A673 (cell line): ENCODE measurements around the gene PACRG. TPM values are rescaled to one million over a fixed set of nuclear protein-coding genes. Genes with fewer than 3 reads are reported as not detected.

ENCODE experiments used
- BruUV-seq: library from RNA; stranded (reverse); fragments of 400-500 nt; replicated peaks from 2 replicates; lab custom pipeline; 2021; lab: Mats Ljungman, UMichigan
- CTCF ChIA-PET: fragments of 300-600 bp; sonication (Branson Sonifier 250); formaldehyde crosslinking; loops from one replicate; lab custom pipeline; 2022; ENCODE audit warnings: antibody characterized with exemption; lab: Charles Lee
- POLR2A ChIA-PET: fragments of 300-600 bp; sonication (Branson Sonifier 250); formaldehyde crosslinking; loops from one replicate; lab custom pipeline; 2022; ENCODE audit warnings: antibody characterized with exemption; ENCODE audit not compliant: low non-redundant PET; lab: Charles Lee
- DNase-seq: peaks from one replicate; pipeline ENCODE4 v3.0.0-alpha.2; 2015; ENCODE audit warnings: low spot score
- H3K27ac ChIP-seq: fragments of 200-600 bp; sonication (generic); 2 replicates; pipeline ENCODE4 v1.5.1; 2016; ENCODE audit warnings: mixed run types, low read depth, mild to moderate bottlenecking, mixed read lengths, antibody characterized with exemption, low read length; ENCODE audit not compliant: poor library complexity, severe bottlenecking
- H3K27me3 ChIP-seq: fragments of 200-600 bp; sonication (generic); replicated peaks from 2 replicates; pipeline ENCODE4 v1.6.1; 2017; ENCODE audit warnings: mixed run types, low read depth, mild to moderate bottlenecking, mixed read lengths, antibody characterized with exemption, low read length; ENCODE audit not compliant: insufficient read depth, poor library complexity
- H3K36me3 ChIP-seq: fragments of 200-600 bp; sonication (generic); 2 replicates; pipeline ENCODE4 v1.6.1; 2016; ENCODE audit warnings: mixed run types, mild to moderate bottlenecking, mixed read lengths, antibody characterized with exemption, low read length; ENCODE audit not compliant: insufficient read depth, poor library complexity, severe bottlenecking
- H3K4me1 ChIP-seq: fragments of 200-600 bp; sonication (generic); 2 replicates; pipeline ENCODE4 v1.6.1; 2017; ENCODE audit warnings: mixed run types, mild to moderate bottlenecking, mixed read lengths, antibody characterized with exemption, low read length; ENCODE audit not compliant: insufficient read depth, poor library complexity, severe bottlenecking
- H3K4me3 ChIP-seq: fragments of 200-600 bp; sonication (generic); 2 replicates; pipeline ENCODE4 v1.5.1; 2016; ENCODE audit warnings: low read depth, mixed run types, mild to moderate bottlenecking, mixed read lengths, low read length; ENCODE audit not compliant: poor library complexity, severe bottlenecking
- H3K9me3 ChIP-seq: fragments of 200-600 bp; sonication (generic); 2 replicates; pipeline ENCODE4 v1.6.1; 2016; ENCODE audit warnings: mixed run types, low read depth, mild to moderate bottlenecking, mixed read lengths, antibody characterized with exemption, low read length; ENCODE audit not compliant: poor library complexity, severe bottlenecking
- EZH2 ChIP-seq: fragments of 200-600 bp; sonication (generic); IDR thresholded peaks from 2 replicates; pipeline ENCODE4 v1.6.1; 2017; ENCODE audit warnings: borderline replicate concordance, low read depth, mild to moderate bottlenecking, mixed read lengths, antibody characterized with exemption, low read length; ENCODE audit not compliant: poor library complexity, severe bottlenecking
- intact Hi-C: fragments of 100-400 bp; cut with micrococcal nuclease; formaldehyde crosslinking; loops from one replicate; pipeline ENCODE4 v1.10.0; 2022; ENCODE audit not compliant: unreplicated experiment
- total RNA-seq: library from RNA; stranded (reverse); gene quantifications from 2 replicates; pipeline ENCODE4 v1.2.3, GENCODE V29; 2021
- TF ChIP-seq, protein P1 (sequence below): fragments of 300-800, 200-600 bp; sonication (generic); conservative IDR thresholded peaks from 2 replicates; pipeline ENCODE4 v1.5.1; 2017; ENCODE audit warnings: low read depth, mild to moderate bottlenecking, antibody characterized with exemption, low read length, moderate library complexity, mixed read lengths

PACRG gene
- total RNA-seq, 1 experiment from 2014 or later = not detected

GRCh38 chr6:163165155-163165910, 437.6 kb downstream of the PACRG start:
- Histone ChIP-seq H3K27ac (no peak overlapping the region), H3K36me3 (no peaks in the 10 kb centered on the region), H3K4me1 (no peaks in the 10 kb centered on the region), H3K9me3 (no peaks in the 10 kb centered on the region), H3K27me3 (no peaks in the 10 kb centered on the region), H3K4me3 (no peak overlapping the region)
- no peak for DNase-seq
- BruUV-seq = no TSS peak
- no peak for TF ChIP-seq EZH2
- TF ChIP-seq, protein P1, sequence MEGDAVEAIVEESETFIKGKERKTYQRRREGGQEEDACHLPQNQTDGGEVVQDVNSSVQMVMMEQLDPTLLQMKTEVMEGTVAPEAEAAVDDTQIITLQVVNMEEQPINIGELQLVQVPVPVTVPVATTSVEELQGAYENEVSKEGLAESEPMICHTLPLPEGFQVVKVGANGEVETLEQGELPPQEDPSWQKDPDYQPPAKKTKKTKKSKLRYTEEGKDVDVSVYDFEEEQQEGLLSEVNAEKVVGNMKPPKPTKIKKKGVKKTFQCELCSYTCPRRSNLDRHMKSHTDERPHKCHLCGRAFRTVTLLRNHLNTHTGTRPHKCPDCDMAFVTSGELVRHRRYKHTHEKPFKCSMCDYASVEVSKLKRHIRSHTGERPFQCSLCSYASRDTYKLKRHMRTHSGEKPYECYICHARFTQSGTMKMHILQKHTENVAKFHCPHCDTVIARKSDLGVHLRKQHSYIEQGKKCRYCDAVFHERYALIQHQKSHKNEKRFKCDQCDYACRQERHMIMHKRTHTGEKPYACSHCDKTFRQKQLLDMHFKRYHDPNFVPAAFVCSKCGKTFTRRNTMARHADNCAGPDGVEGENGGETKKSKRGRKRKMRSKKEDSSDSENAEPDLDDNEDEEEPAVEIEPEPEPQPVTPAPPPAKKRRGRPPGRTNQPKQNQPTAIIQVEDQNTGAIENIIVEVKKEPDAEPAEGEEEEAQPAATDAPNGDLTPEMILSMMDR = no peak
- ChIA-PET CTCF (no interaction called here), POLR2A (no interaction called here)
- intact Hi-C loops = no loop called here

GRCh38 chr6:163165922-163166321, 438.1 kb downstream of the PACRG start:
- POLR2A ChIA-PET = no interaction called here
- CTCF ChIA-PET = no interaction called here
- intact Hi-C loops = no loop called here
- no peaks in the 10 kb centered on the region for H3K27me3 ChIP-seq
- H3K4me1 ChIP-seq = no peaks in the 10 kb centered on the region
- H3K9me3 ChIP-seq = no peaks in the 10 kb centered on the region
- H3K4me3 ChIP-seq = no peak overlapping the region
- no TSS peak for BruUV-seq
- no peaks in the 10 kb centered on the region for H3K36me3 ChIP-seq
- no peak overlapping the region for H3K27ac ChIP-seq
- TF ChIP-seq, protein P1 = no peak
- TF ChIP-seq EZH2 = no peak
- DNase-seq = no peak

DNA sequence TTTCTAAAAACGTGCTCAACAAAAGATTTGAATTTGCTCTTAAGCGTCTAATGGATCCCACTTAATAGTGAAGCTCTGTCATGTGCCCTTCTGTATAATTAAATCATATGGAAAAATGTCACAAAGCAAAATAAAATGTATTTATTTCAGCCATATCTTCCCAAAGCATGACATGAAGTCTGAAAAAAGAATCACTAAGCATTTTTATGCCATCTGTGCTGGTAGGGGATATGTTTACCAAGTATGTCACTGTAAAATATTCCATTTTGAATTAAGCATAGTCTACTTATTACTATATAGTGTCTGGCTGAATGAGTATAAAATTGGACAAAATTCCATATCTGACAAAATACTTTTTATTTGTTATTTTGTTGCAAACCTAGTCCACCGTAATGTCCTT, 438.7 kb downstream of the PACRG start:
- no peaks in the 10 kb centered on the region for H3K4me1 ChIP-seq
- H3K27ac ChIP-seq = no peak overlapping the region
- TF ChIP-seq, protein P1 = no peak
- TF ChIP-seq EZH2 = no peak
- H3K9me3 ChIP-seq = no peaks in the 10 kb centered on the region
- no TSS peak for BruUV-seq
- no peak for DNase-seq
- no peaks in the 10 kb centered on the region for H3K36me3 ChIP-seq
- intact Hi-C loops = no loop called here
- POLR2A ChIA-PET = no interaction called here
- CTCF ChIA-PET = no interaction called here
- no peak overlapping the region for H3K4me3 ChIP-seq
- no peaks in the 10 kb centered on the region for H3K27me3 ChIP-seq
